Lower leg skin (tissue), 4 donors: ENCODE data around the gene DET1. TPM values are rescaled to one million over a fixed set of nuclear protein-coding genes. Genes with fewer than 3 reads are reported as not detected.
"Not testable (repeated sequence)": the region's sequence is repeated elsewhere in the genome, so short reads cannot be mapped to it uniquely, and the experiment has no call there.

Experiments
- DNase-seq, 2 donors: peaks; one replicate each; pipeline ENCODE4 v3.0.0-alpha.2; 2019; ENCODE audit warnings: low spot score in 2 of 2
- H3K4me3 ChIP-seq: fragments of 200-600 bp; sonication (generic); 2 replicates; pipeline ENCODE4 v1.5.1; 2017; ENCODE audit warnings: mild to moderate bottlenecking, low read depth; ENCODE audit not compliant: poor library complexity, severe bottlenecking
- CTCF ChIP-seq, 3 donors: fragments of 450-650 bp; IDR thresholded peaks; one replicate each; pipeline ENCODE4 v1.5.1; 2016; ENCODE audit warnings: antibody characterized with exemption in 3 of 3, mild to moderate bottlenecking in 3 of 3, moderate library complexity in 2 of 3
- POLR2A ChIP-seq, 2 donors: fragments of 450-650 bp; IDR thresholded peaks; one replicate each; pipeline ENCODE4 v1.6.1; 2016 to 2017; ENCODE audit warnings: antibody characterized with exemption in 2 of 2, mild to moderate bottlenecking in 1 of 2, moderate library complexity in 1 of 2
- WGBS, 2 donors: methylation state at CpG; one replicate each; pipeline ENCODE4 v1.1.5; 2018; 5-methylcytosine and 5-hydroxymethylcytosine counted together
- intact Hi-C: fragments of 100-400 bp; cut with DNase I; formaldehyde crosslinking; loops from one replicate; pipeline ENCODE4 v1.15.0; 2023; ENCODE audit warnings: low total_unique reads
- total RNA-seq, 4 donors: library from RNA; depleted of rRNA; stranded (reverse); fragments of >200 nt; gene quantifications; one replicate each; pipeline ENCODE4 v1.1.0, GENCODE V29; 2016

The DET1 gene
- total RNA-seq, 4 donors from 2014 or later = 2.5 to 7.0 (median 5.1) TPM

GRCh38 chr15:88564741-88565140, 18.3 kb upstream of the DET1 start:
- TF ChIP-seq POLR2A (IDR thresholded peaks at IDR 0.05) (no peak), CTCF (IDR thresholded peaks at IDR 0.05) (no peak)
- WGBS, 2 donors = 87 to 89% methylated on average over 3 of the region's 3 CpGs
- intact Hi-C loops = no loop called here
- no peak for DNase-seq
- no peak overlapping the region for H3K4me3 ChIP-seq

GRCh38 chr15:88563638-88564037, 17.2 kb upstream of the DET1 start:
- no peak overlapping the region for H3K4me3 ChIP-seq
- no peak for DNase-seq
- 72 to 83% methylated on average over 5 of the region's 5 CpGs for WGBS, 2 donors
- intact Hi-C loops = no loop called here
- no peak for TF ChIP-seq CTCF (IDR thresholded peaks at IDR 0.05)
- no peak for TF ChIP-seq POLR2A (IDR thresholded peaks at IDR 0.05)

- H3K4me3 ChIP-seq, intact Hi-C loops, DNase-seq: not testable (repeated sequence)
- WGBS, 2 donors = 86 to 89% methylated on average over 9 of the region's 9 CpGs
Measured at GRCh38 chr15:88559565-88559964, 13.1 kb upstream of the DET1 start.

- H3K4me3 ChIP-seq, intact Hi-C loops, DNase-seq: not testable (repeated sequence)
- 71 to 88% methylated on average over 1 of the region's 1 CpG for WGBS, 2 donors
Measured at GRCh38 chr15:88558026-88558425, 11.5 kb upstream of the DET1 start.

- 80 to 88% methylated on average over 1 of the region's 1 CpG for WGBS, 2 donors
- H3K4me3 ChIP-seq, intact Hi-C loops, DNase-seq: not testable (repeated sequence)
Measured at GRCh38 chr15:88548009-88548408, 1.5 kb upstream of the DET1 start.

GRCh38 chr15:88545578-88546247, 768 bp downstream of the DET1 start:
- H3K4me3 ChIP-seq = peak overlapping the region; percentile 58
- 4 to 8% methylated on average over 7 of the region's 8 CpGs for WGBS, 2 donors
- intact Hi-C loops, DNase-seq: not testable (repeated sequence)

GRCh38 chr15:88543065-88543776, 3.3 kb downstream of the DET1 start:
- intact Hi-C loops = no loop called here
- WGBS, 2 donors = 89 to 91% methylated on average over 13 of the region's 13 CpGs
- no peak overlapping the region for H3K4me3 ChIP-seq
- no peak for TF ChIP-seq CTCF (IDR thresholded peaks at IDR 0.05)
- TF ChIP-seq POLR2A (IDR thresholded peaks at IDR 0.05) = no peak
- DNase-seq = no peak

GRCh38 chr15:88542342-88542733, 4.1 kb downstream of the DET1 start:
- DNase-seq = no peak
- TF ChIP-seq POLR2A (IDR thresholded peaks at IDR 0.05) (no peak), CTCF (IDR thresholded peaks at IDR 0.05) (no peak)
- 69 to 86% methylated on average over 8 of the region's 8 CpGs for WGBS, 2 donors
- intact Hi-C loops = no loop called here
- H3K4me3 ChIP-seq = no peak overlapping the region
